ENCODE measurements around the gene INPP5E.
A peak's percentile ranks its signal among the peaks of the same experiment; 100 is the strongest.

Gene INPP5E

GRCh38 chr9:136482046-136482792, 42.6 kb upstream of the INPP5E start:
- DNase-seq (ENCODE audit: low spot score in 2 of 2) (peak in 1 of 2 donors; percentile 37), ATAC-seq (replicated peaks; ENCODE audit: extremely low read depth, poor library complexity, severe bottlenecking) (peak; percentile 11)
- Mint-ChIP-seq H3K27ac (ENCODE audit: low read depth) (peak overlapping the region; percentile 99), H3K27me3 (no peaks in the 10 kb centered on the region), H3K9me3 (no peaks in the 10 kb centered on the region), H3K4me1 (peaks cover 29% of the 10 kb centered on the region), H3K36me3 (ENCODE audit: insufficient read depth) (peaks cover 37% of the 10 kb centered on the region), H3K4me3 (peak overlapping the region; percentile 99)

DNA sequence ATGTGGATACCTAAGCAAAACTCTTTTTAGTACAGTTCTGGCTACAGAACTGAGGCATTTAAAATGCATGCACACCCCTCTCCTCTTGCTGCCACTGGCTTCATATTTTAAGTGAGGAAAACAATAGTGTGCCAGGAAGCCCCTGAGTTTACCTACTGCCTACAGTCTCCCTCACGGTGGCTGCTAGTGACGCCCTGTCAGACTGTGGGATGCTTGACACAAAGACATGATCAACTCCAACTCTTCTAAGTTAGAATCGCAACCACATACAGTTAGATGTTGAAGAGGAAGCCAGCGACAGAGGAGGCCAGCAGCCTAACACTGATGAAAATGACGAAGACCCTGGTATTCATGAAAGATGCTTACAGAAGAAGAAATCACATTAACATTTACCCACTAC, 41.9 kb upstream of the INPP5E start:
- H3K36me3 Mint-ChIP-seq (ENCODE audit: insufficient read depth), result peaks cover 37% of the 10 kb centered on the region
- peak overlapping the region; percentile 99 for H3K27ac Mint-ChIP-seq (ENCODE audit: low read depth)
- H3K4me1 Mint-ChIP-seq, result peaks cover 29% of the 10 kb centered on the region
- no peaks in the 10 kb centered on the region for H3K9me3 Mint-ChIP-seq
- ATAC-seq (replicated peaks; ENCODE audit: extremely low read depth, poor library complexity, severe bottlenecking) (no peak), DNase-seq (ENCODE audit: low spot score in 2 of 2) (no peak)
- H3K27me3 Mint-ChIP-seq, result no peaks in the 10 kb centered on the region
- H3K4me3 Mint-ChIP-seq, result peak overlapping the region; percentile 99

GRCh38 chr9:136476369-136477150, 36.9 kb upstream of the INPP5E start:
- no peaks in the 10 kb centered on the region for H3K27me3 Mint-ChIP-seq
- H3K4me1 Mint-ChIP-seq, result peaks cover 13% of the 10 kb centered on the region
- no peak overlapping the region for H3K4me3 Mint-ChIP-seq
- DNase-seq (ENCODE audit: low spot score in 2 of 2), result no peak
- no peak for ATAC-seq (replicated peaks; ENCODE audit: extremely low read depth, poor library complexity, severe bottlenecking)
- no peaks in the 10 kb centered on the region for H3K9me3 Mint-ChIP-seq
- peaks cover 39% of the 10 kb centered on the region for H3K36me3 Mint-ChIP-seq (ENCODE audit: insufficient read depth)
- no peak overlapping the region for H3K27ac Mint-ChIP-seq (ENCODE audit: low read depth)

GRCh38 chr9:136474974-136475865, 35.6 kb upstream of the INPP5E start:
- Mint-ChIP-seq H3K27me3 (no peaks in the 10 kb centered on the region), H3K4me1 (peaks cover 13% of the 10 kb centered on the region), H3K36me3 (ENCODE audit: insufficient read depth) (peaks cover 46% of the 10 kb centered on the region), H3K9me3 (no peaks in the 10 kb centered on the region), H3K27ac (ENCODE audit: low read depth) (no peak overlapping the region), H3K4me3 (no peak overlapping the region)
- DNase-seq (ENCODE audit: low spot score in 2 of 2), result no peak
- ATAC-seq (replicated peaks; ENCODE audit: extremely low read depth, poor library complexity, severe bottlenecking), result no peak

DNA sequence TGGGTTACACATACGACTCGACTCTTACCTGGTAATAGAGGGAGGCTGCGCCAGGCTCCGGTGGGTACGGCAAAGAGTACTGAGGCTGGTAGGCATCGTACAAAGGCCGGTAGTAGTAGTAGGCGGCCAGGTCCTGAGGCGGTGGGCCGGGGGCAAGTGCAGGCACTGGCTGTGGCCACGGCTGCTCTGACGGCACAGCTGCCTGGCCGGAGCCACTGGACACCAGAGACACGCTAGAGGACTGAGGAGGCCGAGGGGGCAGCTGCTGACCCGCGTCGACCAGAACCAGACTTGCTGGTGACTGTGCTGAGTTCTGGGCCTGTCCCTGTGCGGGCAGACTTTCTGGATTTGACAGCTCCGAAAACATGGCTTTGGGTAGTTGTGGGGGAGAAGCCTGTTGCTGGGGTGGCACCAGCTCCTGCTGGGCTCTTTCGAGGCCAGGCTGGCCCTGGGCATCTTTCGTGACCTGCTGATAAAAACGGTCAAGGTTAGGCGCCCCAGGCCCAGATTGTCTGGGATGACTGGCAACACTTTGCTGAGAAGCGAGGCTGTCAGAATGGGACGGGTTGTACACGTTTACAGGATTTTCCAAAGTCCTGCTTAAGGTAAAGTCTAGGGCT, 34.5 kb upstream of the INPP5E start:
- no peak overlapping the region for H3K27ac Mint-ChIP-seq (ENCODE audit: low read depth)
- no peak for ATAC-seq (replicated peaks; ENCODE audit: extremely low read depth, poor library complexity, severe bottlenecking)
- no peak for DNase-seq (ENCODE audit: low spot score in 2 of 2)
- peaks cover 50% of the 10 kb centered on the region for H3K36me3 Mint-ChIP-seq (ENCODE audit: insufficient read depth)
- H3K4me3 Mint-ChIP-seq, result no peak overlapping the region
- H3K27me3 Mint-ChIP-seq, result no peaks in the 10 kb centered on the region
- no peaks in the 10 kb centered on the region for H3K9me3 Mint-ChIP-seq
- peaks cover 9% of the 10 kb centered on the region for H3K4me1 Mint-ChIP-seq

GRCh38 chr9:136473354-136473721, 33.7 kb upstream of the INPP5E start:
- no peak for ATAC-seq (replicated peaks; ENCODE audit: extremely low read depth, poor library complexity, severe bottlenecking)
- Mint-ChIP-seq H3K4me1 (peaks cover 9% of the 10 kb centered on the region), H3K36me3 (ENCODE audit: insufficient read depth) (peaks cover 50% of the 10 kb centered on the region), H3K9me3 (no peaks in the 10 kb centered on the region), H3K27me3 (no peaks in the 10 kb centered on the region), H3K4me3 (no peak overlapping the region), H3K27ac (ENCODE audit: low read depth) (no peak overlapping the region)
- no peak for DNase-seq (ENCODE audit: low spot score in 2 of 2)

- H3K36me3 Mint-ChIP-seq (ENCODE audit: insufficient read depth), result peaks cover 49% of the 10 kb centered on the region
- H3K4me3 Mint-ChIP-seq, result no peak overlapping the region
- H3K4me1 Mint-ChIP-seq, result peaks cover 9% of the 10 kb centered on the region
- H3K27me3 Mint-ChIP-seq, result no peaks in the 10 kb centered on the region
- DNase-seq (ENCODE audit: low spot score in 2 of 2) (no peak), ATAC-seq (replicated peaks; ENCODE audit: extremely low read depth, poor library complexity, severe bottlenecking) (no peak)
- no peaks in the 10 kb centered on the region for H3K9me3 Mint-ChIP-seq
- H3K27ac Mint-ChIP-seq (ENCODE audit: low read depth), result no peak overlapping the region
These were observed 33.2 kb upstream of the INPP5E start for GRCh38 chr9:136472640-136473353.

- ATAC-seq (replicated peaks; ENCODE audit: extremely low read depth, poor library complexity, severe bottlenecking) (no peak), DNase-seq (ENCODE audit: low spot score in 2 of 2) (no peak)
- H3K27ac Mint-ChIP-seq (ENCODE audit: low read depth), result no peak overlapping the region
- peaks cover 49% of the 10 kb centered on the region for H3K36me3 Mint-ChIP-seq (ENCODE audit: insufficient read depth)
- H3K9me3 Mint-ChIP-seq, result no peaks in the 10 kb centered on the region
- no peak overlapping the region for H3K4me3 Mint-ChIP-seq
- H3K27me3 Mint-ChIP-seq, result no peaks in the 10 kb centered on the region
- peaks cover 9% of the 10 kb centered on the region for H3K4me1 Mint-ChIP-seq
These were observed 32.3 kb upstream of the INPP5E start for GRCh38 chr9:136471802-136472487.

GRCh38 chr9:136470792-136471469, 31.3 kb upstream of the INPP5E start:
- ATAC-seq (replicated peaks; ENCODE audit: extremely low read depth, poor library complexity, severe bottlenecking), result no peak
- Mint-ChIP-seq H3K4me3 (no peak overlapping the region), H3K4me1 (peaks cover 9% of the 10 kb centered on the region), H3K36me3 (ENCODE audit: insufficient read depth) (peaks cover 52% of the 10 kb centered on the region), H3K27me3 (no peaks in the 10 kb centered on the region), H3K9me3 (no peaks in the 10 kb centered on the region), H3K27ac (ENCODE audit: low read depth) (peak overlapping the region; percentile 49)
- DNase-seq (ENCODE audit: low spot score in 2 of 2), result no peak

- ATAC-seq (replicated peaks; ENCODE audit: extremely low read depth, poor library complexity, severe bottlenecking) (no peak), DNase-seq (ENCODE audit: low spot score in 2 of 2) (no peak)
- peaks cover 9% of the 10 kb centered on the region for H3K4me1 Mint-ChIP-seq
- H3K4me3 Mint-ChIP-seq, result no peak overlapping the region
- H3K9me3 Mint-ChIP-seq, result no peaks in the 10 kb centered on the region
- no peak overlapping the region for H3K27ac Mint-ChIP-seq (ENCODE audit: low read depth)
- peaks cover 51% of the 10 kb centered on the region for H3K36me3 Mint-ChIP-seq (ENCODE audit: insufficient read depth)
- H3K27me3 Mint-ChIP-seq, result no peaks in the 10 kb centered on the region
These were observed 30.7 kb upstream of the INPP5E start for GRCh38 chr9:136470356-136470755.

DNA sequence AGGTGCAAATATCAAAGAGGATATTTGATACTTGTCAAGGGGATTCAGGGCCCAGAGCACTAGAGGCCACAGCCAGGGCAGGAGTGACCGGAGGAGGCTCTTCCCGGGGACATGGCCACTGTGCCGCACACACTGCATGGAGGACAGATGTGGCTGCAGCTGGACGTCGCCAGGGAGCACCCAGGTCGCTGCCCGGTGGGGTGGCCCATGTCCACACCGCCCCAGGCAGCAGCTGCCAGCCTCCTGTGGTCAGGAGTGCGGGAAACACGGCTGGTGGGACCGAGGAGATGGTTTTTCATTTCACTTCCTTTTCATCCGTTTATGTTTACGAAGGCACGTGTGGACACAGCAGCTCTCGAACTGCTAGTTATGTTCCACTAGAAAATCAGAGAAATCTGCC, 28.1 kb upstream of the INPP5E start:
- H3K4me1 Mint-ChIP-seq, result peaks cover 5% of the 10 kb centered on the region
- H3K27me3 Mint-ChIP-seq, result no peaks in the 10 kb centered on the region
- H3K9me3 Mint-ChIP-seq, result no peaks in the 10 kb centered on the region
- H3K27ac Mint-ChIP-seq (ENCODE audit: low read depth), result no peak overlapping the region
- no peak for ATAC-seq (replicated peaks; ENCODE audit: extremely low read depth, poor library complexity, severe bottlenecking)
- no peak overlapping the region for H3K4me3 Mint-ChIP-seq
- DNase-seq (ENCODE audit: low spot score in 2 of 2), result no peak
- H3K36me3 Mint-ChIP-seq (ENCODE audit: insufficient read depth), result peaks cover 62% of the 10 kb centered on the region
